Lower leg skin (tissue), 3 donors: Measurements from ENCODE around the gene STPG2.

Experiments used
- POLR2A ChIP-seq, 2 donors: fragments of 450-650 bp; IDR thresholded peaks; one replicate each; pipeline ENCODE4 v1.6.1; 2016 to 2017; ENCODE audit warnings: antibody characterized with exemption in 2 of 2, mild to moderate bottlenecking in 1 of 2, moderate library complexity in 1 of 2
- TF ChIP-seq, protein P1 (sequence below), 3 donors: fragments of 450-650 bp; IDR thresholded peaks; one replicate each; pipeline ENCODE4 v1.5.1; 2016; ENCODE audit warnings: antibody characterized with exemption in 3 of 3, mild to moderate bottlenecking in 3 of 3, moderate library complexity in 2 of 3

DNA sequence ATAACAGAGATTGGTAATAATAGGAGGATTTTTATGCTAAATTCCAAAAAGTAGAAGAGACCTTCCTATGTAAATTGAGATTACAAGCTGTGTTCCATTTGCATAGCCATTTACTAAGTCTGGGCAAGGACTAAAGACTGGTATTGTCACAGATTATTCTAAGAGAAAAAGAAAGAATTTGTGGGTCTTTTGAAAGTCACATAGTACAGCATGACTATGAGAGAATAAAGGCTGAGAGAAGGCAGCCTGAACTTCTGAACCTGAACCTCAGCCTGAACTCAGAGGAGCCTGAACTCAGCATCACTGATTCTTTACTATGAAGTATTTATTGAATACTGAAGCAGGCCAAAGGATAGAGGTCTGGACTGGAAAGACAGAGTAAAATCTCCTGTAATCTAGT lies 297.5 kb downstream of the STPG2 start:
- no peak for TF ChIP-seq POLR2A (IDR thresholded peaks at IDR 0.05)
- TF ChIP-seq, protein P1, sequence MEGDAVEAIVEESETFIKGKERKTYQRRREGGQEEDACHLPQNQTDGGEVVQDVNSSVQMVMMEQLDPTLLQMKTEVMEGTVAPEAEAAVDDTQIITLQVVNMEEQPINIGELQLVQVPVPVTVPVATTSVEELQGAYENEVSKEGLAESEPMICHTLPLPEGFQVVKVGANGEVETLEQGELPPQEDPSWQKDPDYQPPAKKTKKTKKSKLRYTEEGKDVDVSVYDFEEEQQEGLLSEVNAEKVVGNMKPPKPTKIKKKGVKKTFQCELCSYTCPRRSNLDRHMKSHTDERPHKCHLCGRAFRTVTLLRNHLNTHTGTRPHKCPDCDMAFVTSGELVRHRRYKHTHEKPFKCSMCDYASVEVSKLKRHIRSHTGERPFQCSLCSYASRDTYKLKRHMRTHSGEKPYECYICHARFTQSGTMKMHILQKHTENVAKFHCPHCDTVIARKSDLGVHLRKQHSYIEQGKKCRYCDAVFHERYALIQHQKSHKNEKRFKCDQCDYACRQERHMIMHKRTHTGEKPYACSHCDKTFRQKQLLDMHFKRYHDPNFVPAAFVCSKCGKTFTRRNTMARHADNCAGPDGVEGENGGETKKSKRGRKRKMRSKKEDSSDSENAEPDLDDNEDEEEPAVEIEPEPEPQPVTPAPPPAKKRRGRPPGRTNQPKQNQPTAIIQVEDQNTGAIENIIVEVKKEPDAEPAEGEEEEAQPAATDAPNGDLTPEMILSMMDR (IDR thresholded peaks at IDR 0.05) = no peak
